OCI-M1 (cell line): ENCODE data around the gene LETM1.
A peak's percentile ranks its signal among the peaks of the same experiment; 100 is the strongest.

Experiments
- DNase-seq: peaks from one replicate; lab custom pipeline; 2025; lab: John Stamatoyannopoulos, UW

LETM1 gene

DNA sequence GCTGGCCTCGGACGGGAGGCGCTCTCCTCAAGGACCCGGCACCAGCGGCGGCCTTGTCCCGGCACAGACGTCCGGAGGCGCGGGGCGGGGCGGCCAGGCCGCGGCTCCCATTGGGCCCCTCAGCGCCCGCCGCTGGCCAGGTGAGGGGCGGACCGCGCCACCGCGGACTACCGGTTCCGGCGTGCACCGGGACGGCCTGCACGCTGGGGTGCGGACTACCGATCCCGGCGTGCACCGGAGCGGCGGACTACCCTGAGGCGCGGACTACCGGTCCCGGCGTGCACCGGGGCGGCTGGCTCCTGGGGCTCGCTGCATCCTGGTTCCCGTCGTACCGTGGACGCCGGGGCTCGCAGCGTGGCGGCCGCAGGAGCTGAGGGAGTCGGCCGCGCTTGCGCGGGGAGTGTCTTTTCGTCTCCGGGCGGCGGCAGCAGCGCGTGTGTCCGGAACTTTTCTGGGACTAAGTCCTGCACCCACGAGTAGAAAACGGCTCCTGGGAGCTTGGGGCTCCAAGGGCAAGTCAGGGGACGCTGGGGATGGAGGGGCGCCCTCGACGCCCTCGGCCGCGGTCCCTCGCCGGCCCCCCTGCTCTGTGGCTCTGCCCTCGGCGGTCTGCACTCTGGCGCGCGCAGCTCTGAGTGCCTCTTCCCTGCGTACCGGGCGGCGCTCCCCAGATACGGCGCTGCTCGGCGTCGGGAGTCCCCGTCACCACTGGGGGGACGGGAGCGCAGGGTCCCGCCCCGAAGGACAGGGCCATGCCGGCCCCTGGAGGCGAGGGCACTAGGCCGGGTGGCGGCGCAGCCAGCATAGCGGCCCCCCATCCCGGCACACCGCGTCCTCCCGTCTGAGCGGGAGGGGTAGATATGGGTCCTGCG lies at the start of gene LETM1:
TSS of gene LETM1 (minus strand) at position 86 of the 872 bp plus-strand sequence. CDS start 206 bp downstream, outside the sequence.
- DNase-seq: peak; percentile 95

DNA sequence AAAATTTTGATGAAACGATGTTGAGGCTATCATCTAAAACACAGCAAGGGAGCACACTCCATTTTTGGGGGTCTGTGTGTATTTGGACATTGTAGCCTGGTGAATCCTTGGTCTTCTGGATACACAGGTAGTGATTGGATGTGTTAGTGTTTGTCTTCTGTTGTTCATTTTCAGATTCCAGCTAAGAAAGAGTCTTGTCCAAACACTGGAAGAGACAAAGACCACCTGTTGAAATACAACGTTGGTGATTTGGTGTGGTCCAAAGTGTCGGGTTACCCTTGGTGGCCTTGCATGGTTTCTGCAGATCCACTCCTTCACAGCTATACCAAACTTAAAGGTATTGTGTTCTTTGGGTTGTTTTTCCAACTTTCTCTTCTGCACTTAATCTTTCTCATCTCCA lies 48.1 kb upstream of the LETM1 start:
- no peak for DNase-seq

GRCh38 chr4:1903035-1903434 lies 47.1 kb upstream of the LETM1 start:
- DNase-seq: no peak

DNA sequence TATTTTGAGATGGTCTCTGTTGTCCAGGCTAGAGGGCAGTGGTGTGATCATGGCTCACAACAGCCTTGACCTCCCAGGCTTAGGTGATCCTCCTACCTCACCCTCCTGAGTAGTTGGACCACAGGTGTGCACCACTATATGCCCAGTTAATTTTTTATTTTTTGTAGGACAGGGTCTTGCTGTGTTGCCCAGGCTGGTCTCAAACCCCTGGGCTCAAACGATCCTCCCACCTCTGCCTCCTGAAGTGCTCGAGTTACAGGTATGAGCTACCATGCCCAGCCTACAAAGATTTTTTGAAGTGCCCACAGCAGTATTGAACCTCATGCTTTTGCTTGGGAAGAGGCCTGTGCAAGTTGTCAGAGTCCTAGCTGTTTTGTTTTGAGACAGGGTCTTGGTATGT lies 46.3 kb upstream of the LETM1 start:
- no peak for DNase-seq

DNA sequence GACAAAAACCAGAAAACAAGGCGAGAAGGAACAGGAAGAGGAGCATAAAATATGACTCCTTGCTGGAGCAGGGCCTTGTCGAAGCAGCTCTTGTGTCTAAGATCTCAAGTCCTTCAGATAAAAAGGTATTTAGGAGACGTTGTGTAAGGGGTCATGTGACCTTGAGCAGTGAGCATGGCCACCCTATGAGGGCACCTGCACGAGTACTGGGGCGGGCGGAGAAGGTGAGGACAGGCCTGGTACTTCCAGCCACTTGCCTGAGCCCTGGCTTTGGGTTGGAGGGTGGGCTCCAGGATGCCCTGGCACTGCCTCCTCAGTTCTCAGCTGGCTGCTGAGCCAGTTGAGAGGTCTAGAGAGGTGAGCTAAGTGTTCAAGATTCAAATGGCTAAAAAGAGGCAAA lies 45.2 kb upstream of the LETM1 start:
- no peak for DNase-seq

GRCh38 chr4:1900624-1901023 lies 44.7 kb upstream of the LETM1 start:
- DNase-seq: no peak

DNA sequence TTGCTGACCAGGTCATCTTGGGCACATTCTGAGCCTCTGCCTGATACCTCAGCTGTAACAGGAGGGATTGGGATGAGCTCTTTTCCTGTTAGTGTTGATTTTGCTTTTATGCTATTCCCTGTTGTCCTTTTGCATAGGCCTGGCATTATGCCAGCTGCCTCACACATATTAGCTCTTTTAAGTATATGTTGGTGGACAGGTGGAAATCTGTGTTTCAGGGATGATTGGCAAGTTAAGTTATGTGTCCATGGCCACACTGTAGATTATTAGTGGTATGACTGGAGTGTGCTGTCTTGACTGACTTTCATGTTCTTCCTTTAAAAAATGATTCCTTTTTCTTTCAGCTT lies 44.1 kb upstream of the LETM1 start:
- no peak for DNase-seq

GRCh38 chr4:1899149-1900086 lies 43.5 kb upstream of the LETM1 start:
- peak; percentile 81 for DNase-seq

- DNase-seq: peak; percentile 47
Observed at GRCh38 chr4:1898681-1899080, 42.7 kb upstream of the LETM1 start.

- DNase-seq: no peak
Observed at GRCh38 chr4:1898007-1898406, 42.1 kb upstream of the LETM1 start.

DNA sequence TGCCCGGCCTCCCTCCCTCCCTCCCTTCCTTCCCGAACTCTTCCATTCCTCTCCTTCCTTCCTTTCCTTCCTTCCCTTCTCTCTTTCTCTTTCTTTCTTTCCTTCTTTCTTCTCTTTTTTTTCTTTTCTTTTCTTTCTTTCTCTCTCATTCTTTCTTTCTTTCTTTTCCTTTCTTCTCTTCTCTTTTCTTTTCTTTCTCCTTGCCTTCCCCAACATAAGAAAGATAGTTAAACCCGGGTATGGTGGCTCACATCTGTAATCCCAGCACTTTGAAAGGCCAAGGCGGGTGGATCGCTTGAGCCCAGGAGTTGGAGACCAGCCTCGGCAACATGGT lies 40.7 kb upstream of the LETM1 start:
- DNase-seq: no peak

GRCh38 chr4:1895971-1896657 lies 40.2 kb upstream of the LETM1 start:
- no peak for DNase-seq

GRCh38 chr4:1890979-1891570 lies 35.1 kb upstream of the LETM1 start:
- DNase-seq: no peak

DNA sequence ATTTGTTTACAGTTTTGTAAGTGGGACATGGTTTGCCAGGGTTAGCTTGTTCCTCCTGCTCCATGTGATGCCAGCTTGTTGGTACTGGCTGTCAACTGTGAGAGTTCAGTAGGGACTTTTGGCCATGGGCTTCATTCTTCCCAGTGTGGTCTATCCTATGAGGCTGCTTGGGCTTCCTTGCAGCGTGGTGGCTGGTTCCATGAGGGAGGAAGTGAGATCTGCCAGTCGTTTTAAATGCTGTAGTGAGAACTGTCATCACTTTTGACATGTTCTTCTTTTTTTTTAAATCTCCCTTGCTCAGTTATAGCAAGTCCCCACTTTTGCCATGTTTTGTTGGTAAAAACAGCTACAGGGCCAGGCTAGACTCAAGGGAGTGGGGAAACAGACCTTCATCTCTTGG lies 31.1 kb upstream of the LETM1 start:
- DNase-seq: peak; percentile 32

DNA sequence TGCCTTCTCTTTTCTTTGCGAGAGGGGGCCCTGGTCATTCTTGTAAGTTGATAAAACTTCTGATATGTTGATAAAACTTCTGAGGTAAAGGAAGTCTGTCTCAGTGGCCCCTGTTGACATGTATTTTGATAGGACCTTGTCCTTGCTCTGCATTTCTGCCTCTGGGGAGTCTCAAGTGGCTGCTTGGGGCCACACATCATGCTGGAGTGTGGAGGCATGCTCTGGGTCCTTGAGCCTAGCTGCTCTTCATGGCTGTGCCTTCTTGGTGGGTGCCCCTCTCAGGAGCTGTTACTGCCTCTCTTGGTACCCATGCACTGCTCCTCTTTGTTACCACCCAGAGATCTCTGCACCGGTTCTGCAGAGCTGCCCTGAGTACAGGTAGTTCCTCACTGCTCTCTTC lies 29.5 kb upstream of the LETM1 start:
- peak; percentile 25 for DNase-seq

DNA sequence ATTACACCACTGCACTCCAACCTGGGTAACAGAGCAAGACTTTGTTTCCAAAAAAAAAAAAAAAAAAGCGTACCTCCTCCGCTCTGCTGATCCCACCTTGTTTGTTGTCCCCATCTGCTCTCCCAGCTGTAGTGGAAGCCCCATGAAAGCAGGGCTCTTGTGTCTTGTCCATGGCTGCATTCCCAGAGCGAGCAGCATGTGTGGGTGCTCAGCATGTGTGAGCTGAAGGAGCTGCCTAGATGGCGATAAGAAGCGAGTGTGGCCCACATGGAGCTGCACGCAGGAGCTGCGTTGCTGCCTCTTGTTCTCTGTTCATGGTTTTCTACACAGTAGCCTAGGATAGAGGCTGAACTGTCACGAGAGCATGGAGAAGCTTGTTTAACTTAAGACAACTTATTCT lies 27.6 kb upstream of the LETM1 start:
- no peak for DNase-seq

GRCh38 chr4:1882850-1883271 lies 26.9 kb upstream of the LETM1 start:
- peak; percentile 90 for DNase-seq

GRCh38 chr4:1880332-1880731 lies 24.4 kb upstream of the LETM1 start:
- DNase-seq: no peak

DNA sequence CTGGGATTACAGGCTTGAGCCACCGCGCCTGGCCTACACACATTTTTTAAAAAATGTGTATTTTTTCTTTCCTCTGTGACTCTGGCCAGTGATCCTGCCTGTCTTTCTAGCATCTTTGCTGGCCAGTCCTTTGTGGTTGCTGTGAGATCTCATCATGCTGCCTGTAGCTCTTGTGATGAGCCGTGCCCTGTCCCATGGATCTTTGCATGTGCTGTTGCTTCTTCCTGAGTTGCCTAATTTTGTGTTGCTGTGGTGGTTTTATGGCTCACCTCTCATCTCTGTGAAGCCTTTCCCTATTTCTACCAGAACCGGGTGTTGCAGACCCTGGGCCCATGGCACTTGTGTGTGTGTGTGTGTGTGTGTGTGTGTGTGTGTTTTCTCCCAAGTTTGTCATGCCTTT lies 23.5 kb upstream of the LETM1 start:
- peak; percentile 20 for DNase-seq

- no peak for DNase-seq
Observed at GRCh38 chr4:1874201-1874600, 18.2 kb upstream of the LETM1 start.

GRCh38 chr4:1873776-1874175 lies 17.8 kb upstream of the LETM1 start:
- DNase-seq: no peak

DNA sequence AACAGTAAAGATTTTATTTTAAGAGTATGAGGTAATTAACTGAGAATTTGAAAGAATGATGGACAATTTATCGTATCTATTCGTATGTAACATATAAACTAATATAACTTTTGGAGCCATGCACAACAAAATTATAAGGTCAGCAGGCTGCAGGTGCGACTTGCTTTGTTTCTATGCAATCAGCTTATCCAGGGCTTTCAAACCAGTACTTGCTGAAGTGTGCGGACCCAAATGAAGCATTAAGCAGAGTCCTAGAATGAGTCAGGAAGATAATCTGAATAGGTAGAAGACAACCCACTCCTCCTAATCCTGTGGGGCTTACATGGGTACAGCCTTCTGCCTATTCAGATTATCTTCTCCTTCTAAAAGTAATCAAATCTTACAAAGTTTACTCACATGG lies 17.3 kb upstream of the LETM1 start:
- DNase-seq: no peak
